H1 (cell line): ENCODE data around the gene FAM149A. TPM values are rescaled to one million over a fixed set of nuclear protein-coding genes. Genes with fewer than 3 reads are reported as not detected.

Source experiments
- CTCF ChIA-PET: fragments of 300-600 bp; sonication (Branson Sonifier 250); formaldehyde crosslinking; loops from one replicate; lab custom pipeline; 2021; ENCODE audit not compliant: partially characterized antibody; lab: Charles Lee
- POLR2A ChIA-PET: fragments of 300-600 bp; sonication (Branson Sonifier 250); formaldehyde crosslinking; loops from one replicate; lab custom pipeline; 2021; ENCODE audit warnings: inconsistent platforms; ENCODE audit not compliant: partially characterized antibody; lab: Charles Lee
- DNase-seq, 2 experiments: peaks; one replicate each; pipeline versions ENCODE4 v3.0.0 to v3.0.0-alpha.2; 2010 to 2022; ENCODE audit warnings: low spot score in 2 of 2, low read depth in 1 of 2, mixed read lengths in 1 of 2
- FAIRE-seq: peaks from 2 replicates; lab custom pipeline; 2011; peaks lifted over from hg19 to GRCh38; lab: Jason Lieb, UNC
- H2AFZ ChIP-seq: 2 replicates; pipeline ENCODE4 v1.8.1; 2012; ENCODE audit warnings: low read length, inconsistent platforms
- H2AK5ac ChIP-seq: 2 replicates; pipeline ENCODE4 v1.6.1; 2013; ENCODE audit warnings: low read depth, low read length
- H2BK120ac ChIP-seq: replicated peaks from 2 replicates; pipeline ENCODE3; 2013; ENCODE audit warnings: low read depth, low read length, inconsistent platforms
- H2BK12ac ChIP-seq: 2 replicates; pipeline ENCODE4 v1.6.1; 2013; ENCODE audit warnings: low read depth, low read length
- H2BK15ac ChIP-seq: 2 replicates; pipeline ENCODE4 v1.6.1; 2013; ENCODE audit warnings: low read length
- H2BK20ac ChIP-seq: 2 replicates; pipeline ENCODE4 v1.6.1; 2013; ENCODE audit warnings: low read length
- H2BK5ac ChIP-seq: 2 replicates; pipeline ENCODE4 v1.6.1; 2013; ENCODE audit warnings: low read depth, low read length
- H3K14ac ChIP-seq: 2 replicates; pipeline ENCODE4 v1.6.1; 2013; ENCODE audit warnings: inconsistent platforms; ENCODE audit not compliant: insufficient read length
- H3K18ac ChIP-seq: 2 replicates; pipeline ENCODE4 v1.6.1; 2013; ENCODE audit warnings: low read length; ENCODE audit errors: extremely low read depth
- H3K23ac ChIP-seq: 2 replicates; pipeline ENCODE4 v1.6.1; 2013; ENCODE audit warnings: inconsistent platforms; ENCODE audit not compliant: insufficient read length
- H3K23me2 ChIP-seq: 2 replicates; pipeline ENCODE4 v1.6.1; 2013; ENCODE audit warnings: low read depth, low read length
- H3K27ac ChIP-seq: 2 replicates; pipeline ENCODE4 v1.6.1; 2011; ENCODE audit warnings: low read depth, low read length, inconsistent platforms
- H3K27me3 ChIP-seq, 4 experiments: replicated peaks in 1 of 4; 1 replicate in 1 of 4; 2 replicates in 3 of 4; pipeline versions ENCODE4 v1.6.1 to v1.8.1; 2011 to 2013; ENCODE audit warnings: low read length in 3 of 4, mild to moderate bottlenecking in 3 of 4, inconsistent platforms in 2 of 4, mixed read lengths in 2 of 4, moderate library complexity in 1 of 4; ENCODE audit not compliant: control insufficient read depth in 3 of 4, insufficient read depth in 3 of 4; ENCODE audit errors: extremely low read depth in 1 of 4
- H3K36me3 ChIP-seq, 4 experiments: 2 replicates each; pipeline versions ENCODE4 v1.6.1 to v1.8.1; 2011 to 2013; ENCODE audit warnings: mild to moderate bottlenecking in 4 of 4, low read length in 3 of 4, moderate library complexity in 2 of 4, control low read depth in 1 of 4, inconsistent platforms in 1 of 4; ENCODE audit not compliant: insufficient read depth in 4 of 4, control insufficient read depth in 2 of 4
- H3K4ac ChIP-seq: replicated peaks from 2 replicates; pipeline ENCODE3; 2013; ENCODE audit warnings: low read length, low read depth, mixed read lengths, inconsistent platforms; ENCODE audit not compliant: insufficient read length
- H3K4me1 ChIP-seq, 4 experiments: replicated peaks in 1 of 4; 1 replicate in 1 of 4; 2 replicates in 3 of 4; pipeline versions ENCODE4 v1.6.1 to v1.8.1; 2011 to 2013; ENCODE audit warnings: low read length in 3 of 4, inconsistent platforms in 2 of 4, mixed read lengths in 1 of 4; ENCODE audit not compliant: insufficient read depth in 4 of 4, control insufficient read depth in 3 of 4
- H3K4me2 ChIP-seq, 2 experiments: 2 replicates each; pipeline versions ENCODE4 v1.6.1 to v1.8.1; 2011 to 2013; ENCODE audit warnings: low read depth in 2 of 2, low read length in 2 of 2, control low read depth in 1 of 2, inconsistent platforms in 1 of 2, mild to moderate bottlenecking in 1 of 2; ENCODE audit not compliant: insufficient read depth in 1 of 2
- H3K4me3 ChIP-seq, 4 experiments: fragments of 200-600, 300-600 bp in 1 of 4; sonication (generic), shearing (Covaris generic), sonication (Bioruptor Twin) in 1 of 4; 2 replicates each; pipeline versions ENCODE4 v1.5.1 to v1.8.1; 2011 to 2016; ENCODE audit warnings: low read length in 4 of 4, low read depth in 3 of 4, control low read depth in 2 of 4, inconsistent platforms in 2 of 4, mild to moderate bottlenecking in 2 of 4, mixed read lengths in 1 of 4, moderate library complexity in 1 of 4; ENCODE audit not compliant: insufficient read depth in 2 of 4; ENCODE audit errors: extremely low read depth in 1 of 4
- H3K56ac ChIP-seq: replicated peaks from 2 replicates; pipeline ENCODE3; 2013; ENCODE audit warnings: low read depth, mild to moderate bottlenecking, mixed read lengths, low read length, inconsistent platforms; ENCODE audit not compliant: insufficient read length
- H3K79me1 ChIP-seq: 2 replicates; pipeline ENCODE4 v1.6.1; 2013; ENCODE audit warnings: low read depth, low read length, control low read depth
- H3K79me2 ChIP-seq, 2 experiments: 2 replicates each; pipeline versions ENCODE4 v1.6.1 to v1.8.1; 2012 to 2013; ENCODE audit warnings: low read length in 2 of 2, mild to moderate bottlenecking in 2 of 2, inconsistent platforms in 1 of 2; ENCODE audit not compliant: insufficient read depth in 2 of 2, control insufficient read depth in 1 of 2
- H3K9ac ChIP-seq, 4 experiments: replicated peaks in 1 of 4; 1 replicate in 1 of 4; 2 replicates in 3 of 4; pipeline versions ENCODE4 v1.6.1 to v1.8.1; 2011 to 2013; ENCODE audit warnings: low read depth in 3 of 4, low read length in 3 of 4, control low read depth in 2 of 4, mild to moderate bottlenecking in 2 of 4, moderate library complexity in 2 of 4, inconsistent platforms in 1 of 4; ENCODE audit errors: extremely low read depth in 1 of 4
- H3K9me3 ChIP-seq, 2 experiments: 2 replicates each; pipeline versions ENCODE4 v1.6.1 to v1.8.1; 2012 to 2013; ENCODE audit warnings: mild to moderate bottlenecking in 2 of 2, moderate library complexity in 2 of 2, control low read depth in 1 of 2, inconsistent platforms in 1 of 2, low read depth in 1 of 2, low read length in 1 of 2, mixed read lengths in 1 of 2; ENCODE audit not compliant: insufficient read depth in 2 of 2
- H4K20me1 ChIP-seq, 2 experiments: replicated peaks in 1 of 2; 2 replicates each; pipeline versions ENCODE3 to v1.8.1; 2011 to 2013; ENCODE audit warnings: inconsistent platforms in 2 of 2, low read length in 2 of 2, mild to moderate bottlenecking in 1 of 2; ENCODE audit not compliant: insufficient read depth in 2 of 2, control insufficient read depth in 1 of 2
- H4K5ac ChIP-seq: 2 replicates; pipeline ENCODE4 v1.6.1; 2013; ENCODE audit warnings: low read length, low read depth, mixed read lengths, inconsistent platforms; ENCODE audit not compliant: insufficient read length
- H4K8ac ChIP-seq: 2 replicates; pipeline ENCODE4 v1.8.0; 2013; ENCODE audit warnings: mild to moderate bottlenecking, moderate library complexity, low read length, inconsistent platforms; ENCODE audit not compliant: insufficient read depth; ENCODE audit errors: extremely low read depth
- H4K91ac ChIP-seq: replicated peaks from 2 replicates; pipeline ENCODE3; 2013; ENCODE audit warnings: low read length, mixed read lengths, inconsistent platforms; ENCODE audit not compliant: insufficient read length
- ASH2L ChIP-seq: fragments of 200-600, 300-600 bp; sonication (generic); IDR thresholded peaks from one replicate; pipeline ENCODE4 v1.7.1; 2017; ENCODE audit warnings: low read length
- CBX8 ChIP-seq: fragments of 300-800, 300-1000 bp; sonication (generic); IDR thresholded peaks from 2 replicates; pipeline ENCODE4 v1.7.1; 2016; ENCODE audit warnings: low read depth, low read length, borderline replicate concordance
- CTBP2 ChIP-seq: IDR thresholded peaks from 2 replicates; pipeline ENCODE4 v1.7.0; 2011; ENCODE audit warnings: borderline replicate concordance, mild to moderate bottlenecking, moderate library complexity, mixed read lengths, low read length; ENCODE audit not compliant: insufficient read depth, insufficient read length
- E2F6 ChIP-seq: IDR thresholded peaks from 2 replicates; pipeline ENCODE4 v1.6.1; 2012; ENCODE audit warnings: inconsistent platforms
- HDAC2 ChIP-seq, 2 experiments: fragments of 300-600 bp in 1 of 2; sonication (generic) in 1 of 2; IDR thresholded peaks; 2 replicates each; pipeline ENCODE4 v1.6.1; 2011 to 2012; ENCODE audit warnings: low read depth in 2 of 2, low read length in 2 of 2, mild to moderate bottlenecking in 2 of 2, moderate library complexity in 2 of 2, borderline replicate concordance in 1 of 2, inconsistent platforms in 1 of 2
- MAFK ChIP-seq: IDR thresholded peaks from 2 replicates; pipeline ENCODE4 v1.6.1; 2012; ENCODE audit warnings: low read depth, mild to moderate bottlenecking, improper control_type of control experiment, low read length
- SP4 ChIP-seq: IDR thresholded peaks from 2 replicates; pipeline ENCODE4 v1.6.1; 2012; ENCODE audit warnings: low read length, inconsistent platforms
- TCF12 ChIP-seq: IDR thresholded peaks from 2 replicates; pipeline ENCODE4 v1.6.1; 2011; ENCODE audit warnings: low read depth, mild to moderate bottlenecking, low read length
- WGBS, 2 experiments: shearing (Covaris generic) in 1 of 2; methylation state at CpG; one replicate each; pipeline versions ENCODE4 v1.1.6 to v1.1.7; 2013 to 2015; ENCODE audit warnings: low lambda C conversion rate in 2 of 2, mixed read lengths in 2 of 2, inconsistent platforms in 1 of 2, low coverage in 1 of 2, missing lambda C conversion rate in 1 of 2; ENCODE audit not compliant: insufficient replicate concordance in 2 of 2, insufficient coverage in 1 of 2, insufficient read length in 1 of 2; ENCODE audit errors: extremely low coverage in 1 of 2, missing lambda C conversion rate in 1 of 2; 5-methylcytosine and 5-hydroxymethylcytosine counted together
- polyA plus RNA-seq, 7 experiments: library from polyadenylated mRNA; depleted of rRNA in 3 of 7; stranded (reverse) in 5 of 7; unstranded in 2 of 7; fragments of >200 nt in 5 of 7; fragments of 200-250 nt in 2 of 7; gene quantifications; 1 replicate in 5 of 7; 2 replicates in 1 of 7; 4 replicates in 1 of 7; pipeline versions ENCODE4 v1.2.1 to v1.2.3, GENCODE V29; 2011 to 2013; ENCODE audit warnings: missing spikeins in 2 of 7, mixed read lengths in 2 of 7
- total RNA-seq: library from RNA; stranded (reverse); fragmentation: NEBNext Ultra II Directional; extraction: Animal tissue kit (Norgen Biotek cat#: 25700); gene quantifications from 2 replicates; pipeline ENCODE4 v1.2.1, GENCODE V29; 2021

Gene FAM149A
- total and polyA plus RNA-seq, 2 of the 8 experiments (the other 6 are each of a cell fraction or from before 2014, with no cell fraction given): 6.1 to 8.5 TPM

GRCh38 chr4:186151499-186151898 lies 47.0 kb downstream of the FAM149A start:
- H2BK20ac ChIP-seq: no peak overlapping the region

More at GRCh38 chr4:186151499-186151898, 47.0 kb downstream of the FAM149A start:
- no peak overlapping the region for H3K23ac ChIP-seq
- no peak overlapping the region for H3K4me3 ChIP-seq
- H3K36me3 ChIP-seq: no peaks in the 10 kb centered on the region
- H3K4me1 ChIP-seq: peaks cover 0 to 2% (median 0%) of the 10 kb centered on the region in 4 experiments; a peak in 2 of 7 replicates
- H3K9me3 ChIP-seq: no peaks in the 10 kb centered on the region; a peak in 1 of 4 replicates
- H3K27me3 ChIP-seq: peaks cover 0 to 4% (median 1%) of the 10 kb centered on the region in 4 experiments; a peak in 3 of 7 replicates
- H3K14ac ChIP-seq: no peak overlapping the region
- no peak overlapping the region for H3K4me2 ChIP-seq
- H2BK12ac ChIP-seq: 0 out of 2 replicates have a peak overlapping the region, but pooled peaks have one; percentile 9
- H3K4ac ChIP-seq: no peak overlapping the region
- no peaks in the 10 kb centered on the region for H3K23me2 ChIP-seq
- H2AK5ac ChIP-seq: no peak overlapping the region
- no peak for FAIRE-seq
- no peak overlapping the region; the same call in 1 of the 2 replicates for H4K8ac ChIP-seq
- ChIA-PET CTCF (interaction anchor here (1.5 to 2.3 kb wide), 5 partner anchors 12 to 110 kb away, joined by 3 to 12 read pairs (median 6); no protein-coding TSS in a partner anchor), POLR2A (no interaction called here)
- H3K79me2 ChIP-seq: no peaks in the 10 kb centered on the region
- no peak overlapping the region for H2AFZ ChIP-seq
- no peak overlapping the region for H3K27ac ChIP-seq
- no peak for TF ChIP-seq E2F6
- TF ChIP-seq ASH2L: no peak
- TF ChIP-seq TCF12: no peak
- TF ChIP-seq CBX8: no peak
- TF ChIP-seq SP4: no peak
- no peak for TF ChIP-seq MAFK
- no peak for TF ChIP-seq HDAC2 (IDR thresholded peaks at IDR 0.05; ENCODE audit: borderline replicate concordance in 1 of 2, low read depth in 2 of 2, low read length in 2 of 2)
- no peak for TF ChIP-seq CTBP2
- no peak for DNase-seq
- H4K20me1 ChIP-seq: no peaks in the 10 kb centered on the region
- no peak overlapping the region for H3K9ac ChIP-seq
- no peaks in the 10 kb centered on the region for H3K79me1 ChIP-seq
- no peak overlapping the region for H2BK120ac ChIP-seq
- H4K91ac ChIP-seq: no peak overlapping the region
- H2BK15ac ChIP-seq: no peak overlapping the region
- no peak overlapping the region for H3K56ac ChIP-seq
- 91% methylated on average over 7 of the region's 7 CpGs; no CpG with 5 or more reads in 1 of the 2 experiments for WGBS, 2 experiments
- no peak overlapping the region for H4K5ac ChIP-seq
- no peak overlapping the region for H3K18ac ChIP-seq
- H2BK5ac ChIP-seq: no peak overlapping the region
